ENCODE results near the gene NSMCE4A. TPM values are rescaled to one million over a fixed set of nuclear protein-coding genes. Genes with fewer than 3 reads are reported as not detected.
"Not testable (repeated sequence)": the region's sequence is repeated elsewhere in the genome, so short reads cannot be mapped to it uniquely, and the experiment has no call there.

NSMCE4A gene, protein sequence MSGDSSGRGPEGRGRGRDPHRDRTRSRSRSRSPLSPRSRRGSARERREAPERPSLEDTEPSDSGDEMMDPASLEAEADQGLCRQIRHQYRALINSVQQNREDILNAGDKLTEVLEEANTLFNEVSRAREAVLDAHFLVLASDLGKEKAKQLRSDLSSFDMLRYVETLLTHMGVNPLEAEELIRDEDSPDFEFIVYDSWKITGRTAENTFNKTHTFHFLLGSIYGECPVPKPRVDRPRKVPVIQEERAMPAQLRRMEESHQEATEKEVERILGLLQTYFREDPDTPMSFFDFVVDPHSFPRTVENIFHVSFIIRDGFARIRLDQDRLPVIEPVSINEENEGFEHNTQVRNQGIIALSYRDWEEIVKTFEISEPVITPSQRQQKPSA
- total RNA-seq = 10 to 100 TPM; 81.0 to 85.2 (median 82.3) TPM

DNA sequence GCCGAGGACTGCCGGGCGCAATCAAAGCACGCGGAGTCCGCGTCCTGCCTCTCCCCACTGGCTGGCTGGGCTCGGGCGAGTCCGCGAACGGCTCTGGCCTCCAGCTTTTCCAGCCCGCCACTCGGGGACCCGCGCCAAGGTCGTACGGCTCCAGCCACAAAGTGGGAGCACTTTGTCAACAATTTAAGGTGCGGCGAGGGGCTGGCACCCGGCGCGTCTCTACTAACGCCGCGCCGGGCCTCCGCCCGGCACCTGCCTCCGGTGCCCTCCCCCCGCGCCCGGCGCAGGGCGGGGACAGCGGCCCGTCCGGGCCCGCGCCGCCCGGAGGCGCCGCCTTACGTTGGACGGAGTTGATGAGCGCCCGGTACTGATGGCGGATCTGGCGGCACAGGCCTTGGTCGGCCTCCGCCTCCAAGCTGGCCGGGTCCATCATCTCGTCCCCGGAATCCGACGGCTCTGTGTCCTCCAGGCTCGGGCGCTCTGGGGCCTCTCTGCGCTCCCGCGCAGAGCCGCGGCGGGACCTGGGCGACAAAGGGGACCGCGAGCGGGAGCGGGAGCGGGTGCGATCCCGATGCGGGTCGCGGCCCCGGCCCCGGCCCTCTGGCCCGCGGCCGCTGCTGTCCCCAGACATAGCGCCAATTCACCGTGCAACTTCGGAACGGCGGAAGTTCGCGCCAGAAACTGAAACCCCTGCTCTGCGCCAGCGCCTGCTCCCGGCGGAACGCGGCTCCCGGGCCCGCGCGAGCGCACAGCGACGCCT lies at the start of gene NSMCE4A:
Gene NSMCE4A (minus strand): TSS at position 683 of the 760 bp plus-strand sequence. CDS start 52 bp downstream, at position 631.
- H3K36me3 Mint-ChIP-seq (ENCODE audit: insufficient read depth) = peaks cover 9% of the 10 kb centered on the region
- no peaks in the 10 kb centered on the region for H3K27me3 Mint-ChIP-seq (ENCODE audit: low read depth)
- ATAC-seq = peak; percentile 91
- H3K9me3 Mint-ChIP-seq = no peaks in the 10 kb centered on the region
- peaks cover 24% of the 10 kb centered on the region for H3K4me1 Mint-ChIP-seq (ENCODE audit: low read depth)
- peak; percentile 67 for DNase-seq
- peak within 1 kb of the TSS; percentile 90 for H3K4me3 Mint-ChIP-seq

DNA sequence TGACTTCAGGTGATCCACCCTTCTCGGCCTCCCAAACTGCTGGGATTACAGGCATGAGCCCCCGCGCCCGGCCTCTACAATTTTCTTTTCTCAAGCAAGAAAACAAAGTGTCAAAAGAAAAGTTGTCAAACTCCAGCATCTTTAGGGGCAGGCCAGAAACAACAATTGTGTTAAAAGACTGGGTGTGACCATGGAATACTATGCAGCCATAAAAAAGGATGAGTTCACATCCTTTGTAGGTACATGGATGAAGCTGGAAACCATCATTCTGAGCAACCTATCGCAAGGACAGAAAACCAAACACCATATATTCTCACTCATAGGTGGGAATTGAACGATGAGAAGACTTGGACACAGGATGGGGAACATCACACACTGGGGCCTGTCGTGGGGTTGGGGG lies 48.2 kb upstream of the NSMCE4A start:
- H3K9me3 Mint-ChIP-seq; H3K36me3 Mint-ChIP-seq (ENCODE audit: insufficient read depth); H3K27me3 Mint-ChIP-seq (ENCODE audit: low read depth); ATAC-seq; H3K4me3 Mint-ChIP-seq; H3K4me1 Mint-ChIP-seq (ENCODE audit: low read depth); DNase-seq: not testable (repeated sequence)

DNA sequence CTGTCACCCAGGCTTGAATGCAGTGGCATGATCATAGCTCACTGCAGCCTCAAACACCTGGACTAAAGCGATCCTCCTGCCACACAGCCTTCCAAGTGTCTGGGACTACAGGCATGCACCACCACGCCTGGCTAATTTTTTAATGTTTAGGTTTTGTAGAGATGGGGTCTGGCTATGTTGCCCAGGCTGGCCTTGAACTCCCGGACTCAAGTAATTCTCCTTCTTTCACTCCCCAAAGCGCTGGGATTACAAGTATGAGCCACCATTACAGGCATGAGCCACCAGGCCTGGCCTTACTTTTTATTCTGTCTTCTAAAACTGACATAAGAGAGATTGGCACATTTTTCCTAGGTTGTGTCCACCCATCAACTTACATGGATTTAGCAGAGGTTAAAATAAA lies 47.3 kb upstream of the NSMCE4A start:
- H3K4me3 Mint-ChIP-seq = no peak overlapping the region
- no peaks in the 10 kb centered on the region for H3K9me3 Mint-ChIP-seq
- DNase-seq (no peak), ATAC-seq (no peak)
- H3K4me1 Mint-ChIP-seq (ENCODE audit: low read depth) = no peaks in the 10 kb centered on the region
- no peaks in the 10 kb centered on the region for H3K36me3 Mint-ChIP-seq (ENCODE audit: insufficient read depth)
- peaks cover 4% of the 10 kb centered on the region for H3K27me3 Mint-ChIP-seq (ENCODE audit: low read depth)

DNA sequence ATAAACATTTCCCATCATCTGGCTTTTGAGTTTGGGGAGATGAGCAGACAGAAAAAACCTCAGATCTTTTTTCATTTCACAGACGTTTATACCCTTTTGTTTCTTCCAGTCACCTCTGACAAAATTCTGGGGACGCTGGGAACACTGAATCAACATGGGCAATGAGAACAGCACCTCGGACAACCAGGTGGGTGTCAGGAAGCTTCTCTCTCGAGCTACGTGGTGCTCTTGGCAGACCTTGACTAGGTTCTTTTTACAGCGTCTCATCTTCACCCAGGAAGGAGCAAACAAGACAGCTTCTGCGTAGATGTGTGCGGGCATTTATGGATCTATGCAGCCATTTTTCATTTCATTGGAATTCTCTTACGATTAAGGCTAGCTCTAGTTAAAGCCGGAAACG lies 46.8 kb upstream of the NSMCE4A start:
- Mint-ChIP-seq H3K4me3 (no peak overlapping the region), H3K4me1 (ENCODE audit: low read depth) (no peaks in the 10 kb centered on the region), H3K27me3 (ENCODE audit: low read depth) (peaks cover 4% of the 10 kb centered on the region), H3K36me3 (ENCODE audit: insufficient read depth) (no peaks in the 10 kb centered on the region), H3K9me3 (no peaks in the 10 kb centered on the region)
- ATAC-seq (no peak), DNase-seq (no peak)

DNA sequence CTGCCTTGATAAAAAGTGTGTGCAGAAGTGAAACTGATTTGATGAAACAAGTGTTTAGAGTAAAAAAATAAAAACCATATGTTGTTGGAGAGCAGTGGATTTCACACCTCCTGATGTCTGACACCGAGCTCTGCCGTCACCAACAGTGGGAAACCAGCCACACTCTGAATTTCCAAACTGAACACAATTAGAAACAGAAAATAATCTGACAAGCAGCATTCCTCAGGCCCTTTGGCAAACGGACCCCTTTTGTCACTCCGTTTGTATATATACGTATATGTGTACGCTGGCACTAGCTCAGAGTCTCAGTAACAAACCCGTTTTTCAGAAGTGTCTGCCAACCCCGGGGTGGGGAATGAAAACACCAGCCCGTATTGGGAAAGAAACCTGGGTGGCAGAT lies 46.4 kb upstream of the NSMCE4A start:
- Mint-ChIP-seq H3K4me1 (ENCODE audit: low read depth) (no peaks in the 10 kb centered on the region), H3K27me3 (ENCODE audit: low read depth) (peaks cover 4% of the 10 kb centered on the region), H3K9me3 (no peaks in the 10 kb centered on the region), H3K36me3 (ENCODE audit: insufficient read depth) (no peaks in the 10 kb centered on the region), H3K4me3 (no peak overlapping the region)
- no peak for DNase-seq
- no peak for ATAC-seq

DNA sequence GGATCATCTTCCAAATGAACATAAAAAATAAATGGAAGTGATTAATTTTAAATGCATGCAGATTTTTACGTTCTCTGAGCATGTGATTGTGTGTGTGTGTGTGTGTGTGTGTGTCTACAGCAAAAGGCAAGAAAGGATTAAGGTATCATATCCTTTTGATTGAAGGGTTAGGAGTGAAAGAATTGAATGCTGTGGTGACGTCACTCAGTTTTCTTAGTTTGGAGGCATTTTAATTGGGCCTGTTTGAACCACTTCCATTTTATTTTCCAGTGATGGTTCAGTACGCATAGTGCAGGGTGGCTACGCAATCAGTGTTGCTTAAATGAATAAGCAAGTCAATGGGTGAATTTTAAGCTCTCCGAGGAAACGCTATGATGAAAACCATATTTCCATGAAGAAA lies 45.2 kb upstream of the NSMCE4A start:
- ATAC-seq = no peak
- Mint-ChIP-seq H3K4me1 (ENCODE audit: low read depth) (no peaks in the 10 kb centered on the region), H3K36me3 (ENCODE audit: insufficient read depth) (no peaks in the 10 kb centered on the region)

DNA sequence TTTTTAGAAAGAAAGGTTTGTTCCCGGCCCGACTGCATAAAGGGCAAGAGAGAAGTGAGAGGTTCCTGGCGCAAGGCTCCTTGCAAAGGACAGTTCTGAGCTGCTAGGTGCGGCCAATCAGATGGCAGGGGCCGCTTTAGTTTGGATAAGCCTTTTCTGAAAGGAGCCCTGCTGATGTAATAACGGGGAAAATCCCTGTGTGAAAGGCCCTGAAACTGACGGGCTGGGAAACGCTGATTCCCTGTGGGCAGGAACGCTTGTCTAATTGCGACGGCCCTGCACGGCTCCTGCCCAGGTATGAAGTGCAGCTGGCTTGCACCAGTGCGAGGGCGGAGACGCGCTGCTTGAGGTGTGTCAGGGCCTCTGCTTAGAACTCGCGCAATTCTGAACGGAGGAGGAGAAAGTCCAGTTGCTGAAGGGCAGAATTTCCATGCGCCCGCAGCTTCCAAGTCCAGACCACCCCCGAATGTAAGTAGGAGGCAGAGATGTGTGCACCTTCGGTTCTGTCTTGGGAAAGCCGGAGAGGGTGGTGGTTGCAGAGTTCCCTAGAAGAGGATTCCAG lies 44.5 kb upstream of the NSMCE4A start:
- no peak for DNase-seq
- H3K4me1 Mint-ChIP-seq (ENCODE audit: low read depth) = no peaks in the 10 kb centered on the region
- no peak for ATAC-seq
- H3K36me3 Mint-ChIP-seq (ENCODE audit: insufficient read depth) = no peaks in the 10 kb centered on the region
- H3K9me3 Mint-ChIP-seq = no peaks in the 10 kb centered on the region
- peaks cover 7% of the 10 kb centered on the region for H3K27me3 Mint-ChIP-seq (ENCODE audit: low read depth)
- H3K4me3 Mint-ChIP-seq = no peak overlapping the region

More for the DNA sequence above, 45.2 kb upstream of the NSMCE4A start:
- no peak for DNase-seq
- H3K9me3 Mint-ChIP-seq = no peaks in the 10 kb centered on the region
- H3K27me3 Mint-ChIP-seq (ENCODE audit: low read depth) = peaks cover 4% of the 10 kb centered on the region
- H3K4me3 Mint-ChIP-seq = no peak overlapping the region

DNA sequence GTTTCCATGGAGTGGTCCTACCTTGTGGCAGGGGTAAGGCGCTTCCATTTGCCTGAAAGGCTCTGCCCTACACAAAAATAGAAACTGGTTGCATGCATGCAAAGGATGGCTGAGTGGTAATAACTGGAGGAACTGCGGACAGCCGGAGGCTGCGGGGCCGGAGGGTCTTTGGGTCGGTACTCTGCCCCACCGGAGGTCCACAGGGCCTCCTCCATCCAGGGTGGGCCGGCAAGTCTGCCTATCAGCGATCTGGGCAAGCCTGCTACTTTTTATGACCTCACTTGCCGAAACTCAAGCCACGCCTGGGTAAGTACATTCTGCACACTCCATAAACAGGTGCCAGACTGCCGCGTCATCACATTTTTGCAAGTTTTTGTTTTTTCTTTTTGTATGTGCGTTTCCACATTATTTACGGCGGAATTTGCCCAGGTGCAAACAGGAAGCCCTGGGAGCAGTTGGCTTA lies 44.0 kb upstream of the NSMCE4A start:
- Mint-ChIP-seq H3K4me3 (no peak overlapping the region), H3K36me3 (ENCODE audit: insufficient read depth) (no peaks in the 10 kb centered on the region), H3K27me3 (ENCODE audit: low read depth) (peaks cover 8% of the 10 kb centered on the region), H3K9me3 (no peaks in the 10 kb centered on the region), H3K4me1 (ENCODE audit: low read depth) (no peaks in the 10 kb centered on the region)
- ATAC-seq (no peak), DNase-seq (no peak)

DNA sequence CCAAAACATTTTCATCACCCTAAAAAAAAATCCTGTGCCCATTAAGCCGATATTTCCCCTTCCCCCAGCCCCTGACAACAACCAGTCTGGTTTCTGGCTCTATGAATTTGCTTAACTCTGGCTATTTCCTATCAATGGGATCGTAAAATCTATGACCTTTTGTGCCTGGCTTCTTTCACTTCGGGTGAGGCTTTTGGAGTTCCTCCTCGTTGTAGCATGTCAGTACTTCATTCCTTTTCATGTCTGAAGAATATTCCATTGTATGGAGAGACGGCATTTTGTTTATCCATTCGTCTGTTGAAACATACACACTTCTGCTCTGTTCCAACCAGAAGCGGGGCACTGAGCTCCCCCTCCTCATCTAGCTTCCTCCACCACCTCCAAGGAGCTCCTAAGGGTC lies 43.5 kb upstream of the NSMCE4A start:
- Mint-ChIP-seq H3K4me3 (no peak overlapping the region), H3K27me3 (ENCODE audit: low read depth) (peaks cover 8% of the 10 kb centered on the region), H3K4me1 (ENCODE audit: low read depth) (no peaks in the 10 kb centered on the region), H3K9me3 (no peaks in the 10 kb centered on the region), H3K36me3 (ENCODE audit: insufficient read depth) (no peaks in the 10 kb centered on the region)
- DNase-seq (no peak), ATAC-seq (no peak)

DNA sequence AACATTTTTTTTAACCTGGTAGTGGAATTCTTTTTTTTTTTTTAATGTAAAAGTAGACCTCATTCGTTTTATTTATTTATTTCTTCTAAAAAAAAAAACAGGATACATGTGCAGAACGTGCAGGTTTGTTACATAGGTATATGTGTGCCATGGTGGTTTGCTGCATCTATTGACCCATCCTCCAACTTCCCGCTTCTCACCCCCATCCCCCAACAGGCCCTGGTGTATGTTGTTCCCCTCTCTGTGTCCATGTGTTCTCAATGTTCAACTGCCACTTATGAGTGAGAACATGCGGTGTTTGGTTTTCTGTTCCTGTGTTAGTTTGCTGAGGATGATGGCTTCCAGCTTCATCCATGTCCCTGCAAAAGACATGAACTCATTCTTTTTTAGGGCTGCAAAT lies 42.9 kb upstream of the NSMCE4A start:
- not testable (repeated sequence) for H3K9me3 Mint-ChIP-seq; ATAC-seq; H3K4me1 Mint-ChIP-seq (ENCODE audit: low read depth); DNase-seq; H3K4me3 Mint-ChIP-seq; H3K36me3 Mint-ChIP-seq (ENCODE audit: insufficient read depth); H3K27me3 Mint-ChIP-seq (ENCODE audit: low read depth)

DNA sequence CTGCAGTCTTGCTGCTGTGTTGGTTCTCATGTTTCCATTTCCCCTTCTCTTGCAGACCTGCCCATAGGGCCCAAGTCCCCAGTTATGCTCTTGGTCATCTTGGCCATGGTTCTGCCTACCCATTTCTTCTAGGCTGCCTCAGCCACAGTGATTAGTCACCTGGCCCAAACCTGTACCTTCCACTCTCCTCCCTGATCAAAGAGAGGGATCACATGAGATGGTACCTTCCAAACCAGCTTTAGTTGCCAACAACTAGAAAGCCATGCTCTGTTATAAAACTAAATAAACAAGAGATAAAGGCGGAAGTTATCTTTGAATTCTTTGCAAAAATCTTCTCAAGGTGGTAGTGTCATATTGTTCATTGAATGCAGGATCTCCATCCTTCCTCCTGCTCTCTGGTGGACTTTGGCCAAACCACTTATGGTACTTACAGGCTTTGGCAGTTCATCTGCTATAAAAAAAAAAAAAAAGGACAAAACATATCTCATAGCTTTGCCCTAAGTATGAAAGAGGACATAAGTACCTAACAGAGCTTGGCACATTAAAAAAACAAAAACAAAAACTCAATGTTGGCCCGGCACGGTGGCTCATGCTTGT lies 39.7 kb upstream of the NSMCE4A start:
- no peaks in the 10 kb centered on the region for H3K36me3 Mint-ChIP-seq (ENCODE audit: insufficient read depth)
- H3K27me3 Mint-ChIP-seq (ENCODE audit: low read depth) = peaks cover 14% of the 10 kb centered on the region
- H3K4me3 Mint-ChIP-seq = no peak overlapping the region
- no peaks in the 10 kb centered on the region for H3K4me1 Mint-ChIP-seq (ENCODE audit: low read depth)
- H3K9me3 Mint-ChIP-seq = no peaks in the 10 kb centered on the region
- ATAC-seq = no peak
- no peak for DNase-seq

DNA sequence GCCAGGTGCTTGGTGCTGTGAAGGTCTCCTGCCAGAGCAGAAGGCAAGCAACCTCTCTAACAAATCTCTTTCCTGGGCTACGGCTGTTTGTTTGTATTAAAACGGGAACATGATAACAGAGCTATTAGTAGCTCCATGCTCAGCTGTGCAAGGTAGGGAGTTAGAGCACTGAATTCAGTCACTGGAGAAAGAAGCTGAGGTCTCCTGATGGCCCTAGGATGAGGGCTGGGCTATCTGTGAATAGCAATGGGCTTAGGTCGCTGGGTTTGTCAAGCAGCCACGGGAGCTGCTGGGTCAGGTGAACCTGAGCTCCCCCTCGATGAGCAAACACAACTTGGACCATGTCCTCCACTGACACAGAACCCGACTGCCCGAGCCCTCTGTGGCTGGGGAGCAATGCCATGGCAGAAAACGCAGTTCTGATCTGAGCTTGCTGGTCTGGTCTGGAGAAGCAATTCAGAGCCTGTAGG lies 38.3 kb upstream of the NSMCE4A start:
- H3K36me3 Mint-ChIP-seq (ENCODE audit: insufficient read depth) = no peaks in the 10 kb centered on the region
- no peak overlapping the region for H3K4me3 Mint-ChIP-seq

DNA sequence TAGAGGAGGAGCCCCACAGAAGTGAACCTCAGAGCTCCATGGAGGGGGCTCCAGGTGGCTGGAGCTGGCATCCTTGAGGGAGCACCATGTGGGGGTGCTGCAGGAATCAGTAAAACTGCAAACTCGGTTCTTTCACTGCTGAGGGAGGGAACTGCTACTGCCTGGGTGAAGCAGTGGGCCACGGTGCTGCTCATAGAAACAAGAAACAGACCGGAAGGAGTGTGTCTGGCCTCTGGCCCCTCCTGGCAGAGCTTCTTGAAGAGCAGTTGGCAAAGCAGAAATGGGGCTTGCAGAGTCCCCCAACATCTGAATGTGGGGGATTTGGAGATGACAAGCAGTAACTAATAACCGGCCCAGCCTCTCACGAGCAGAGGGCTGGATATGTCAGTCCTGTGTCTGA lies 37.7 kb upstream of the NSMCE4A start:
- DNase-seq = no peak
- Mint-ChIP-seq H3K9me3 (no peaks in the 10 kb centered on the region), H3K4me1 (ENCODE audit: low read depth) (no peaks in the 10 kb centered on the region), H3K4me3 (no peak overlapping the region), H3K27me3 (ENCODE audit: low read depth) (peaks cover 16% of the 10 kb centered on the region), H3K36me3 (ENCODE audit: insufficient read depth) (no peaks in the 10 kb centered on the region)
- ATAC-seq = no peak

More for the DNA sequence above, 38.3 kb upstream of the NSMCE4A start:
- no peaks in the 10 kb centered on the region for H3K9me3 Mint-ChIP-seq
- ATAC-seq (no peak), DNase-seq (no peak)
- H3K4me1 Mint-ChIP-seq (ENCODE audit: low read depth) = no peaks in the 10 kb centered on the region
- H3K27me3 Mint-ChIP-seq (ENCODE audit: low read depth) = peaks cover 16% of the 10 kb centered on the region

DNA sequence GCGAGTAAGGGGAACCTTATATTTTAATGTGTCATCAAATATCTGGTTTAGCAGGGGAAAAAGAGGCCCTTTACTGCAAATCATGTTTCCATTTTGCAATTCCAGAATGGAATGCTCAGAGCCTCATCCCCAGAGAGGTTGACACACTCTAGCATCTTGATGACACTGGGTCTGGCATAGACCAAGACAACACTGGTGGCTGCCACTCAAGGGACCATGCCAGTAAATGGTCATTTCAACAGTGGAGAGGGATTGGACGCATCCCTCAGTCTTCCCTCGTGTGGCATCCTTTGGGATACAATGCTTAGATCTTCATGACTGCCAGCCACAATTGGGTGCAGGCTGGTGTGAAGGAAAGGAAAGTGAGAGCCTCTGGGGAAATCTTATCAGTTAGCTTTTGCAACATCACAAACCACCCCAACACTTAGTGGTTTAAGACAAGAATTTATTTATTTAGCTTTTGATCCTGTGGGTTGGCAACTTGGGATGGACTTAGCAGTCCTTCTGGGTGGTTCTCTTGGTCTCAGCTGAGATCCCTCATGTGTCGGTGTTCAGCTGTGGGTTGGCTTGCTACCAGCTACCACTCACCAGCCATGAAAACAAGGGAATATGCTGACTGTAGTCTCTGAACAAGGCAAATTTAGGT lies 35.5 kb upstream of the NSMCE4A start:
- Mint-ChIP-seq H3K9me3 (no peaks in the 10 kb centered on the region), H3K4me3 (no peak overlapping the region), H3K36me3 (ENCODE audit: insufficient read depth) (no peaks in the 10 kb centered on the region), H3K27me3 (ENCODE audit: low read depth) (peaks cover 16% of the 10 kb centered on the region), H3K4me1 (ENCODE audit: low read depth) (no peaks in the 10 kb centered on the region)
- ATAC-seq = no peak
- no peak for DNase-seq
